ENCODE measurements around the gene CCR2.

CCR2 gene

GRCh38 chr3:46405301-46406019 is 51.5 kb downstream of the CCR2 start:
- no peak for DNase-seq

- DNase-seq = no peak
Measured at GRCh38 chr3:46406443-46406787, 52.5 kb downstream of the CCR2 start.

- DNase-seq = peak; percentile 25
Measured at GRCh38 chr3:46406788-46407611, 53.1 kb downstream of the CCR2 start, which contains the start of the genes CCR5AS and CCRL2. CCR5AS (minus strand) TSS chr3:46407066. CCRL2 (plus strand) TSS chr3:46407259; CDS start chr3:46408080, 821 bp downstream.

GRCh38 chr3:46407970-46408369 is 54.1 kb downstream of the CCR2 start:
- DNase-seq = no peak

- DNase-seq = no peak
Measured at GRCh38 chr3:46408853-46409252, 54.9 kb downstream of the CCR2 start.

GRCh38 chr3:46409739-46410489 is 56.0 kb downstream of the CCR2 start:
- DNase-seq = no peak

Measured in midbrain (tissue), 1 donor.